GM21526 (cell line): ENCODE results near the gene DAAM2.

Source experiments
- ATAC-seq: cut with Tn5 transposase; IDR thresholded peaks from one replicate; pipeline ENCODE4 v1.9.1; 2021; ENCODE audit warnings: moderate library complexity; ENCODE audit not compliant: unreplicated experiment, low FRiP score

DAAM2 gene

GRCh38 chr6:39945626-39946025 lies 153.4 kb downstream of the DAAM2 start:
- no peak for ATAC-seq

- ATAC-seq = no peak
These were observed 155.5 kb downstream of the DAAM2 start for GRCh38 chr6:39947611-39948068.

GRCh38 chr6:39948199-39948791 lies 156.1 kb downstream of the DAAM2 start:
- ATAC-seq = no peak

GRCh38 chr6:39950125-39950720 lies 158.0 kb downstream of the DAAM2 start:
- no peak for ATAC-seq

- no peak for ATAC-seq
These were observed 159.0 kb downstream of the DAAM2 start for GRCh38 chr6:39951191-39951590.

- ATAC-seq = no peak
These were observed 159.5 kb downstream of the DAAM2 start for GRCh38 chr6:39951716-39952115.

GRCh38 chr6:39952167-39952566 lies 160.0 kb downstream of the DAAM2 start:
- ATAC-seq = no peak

GRCh38 chr6:39953076-39953618 lies 161.0 kb downstream of the DAAM2 start:
- no peak for ATAC-seq
